Activated T-cell treated with anti-CD3 and anti-CD28 coated beads, Interleukin-2, amount 50 U/mL, for 72 hours (primary cell): Measurements from ENCODE around the gene EIF5. TPM values are rescaled to one million over a fixed set of nuclear protein-coding genes. Genes with fewer than 3 reads are reported as not detected.

Source experiments
- ATAC-seq, 2 donors: fragments of 150-1000 bp; cut with Tn5 transposase; replicated peaks in 1 of 2; 2 replicates each; pipeline ENCODE4 v1.10.0; 2021; ENCODE audit warnings: moderate library complexity in 2 of 2, mild to moderate bottlenecking in 1 of 2
- DNase-seq, 2 donors: peaks; one replicate each; pipeline ENCODE4 v3.0.0; 2021 to 2022; ENCODE audit warnings: mixed read lengths in 1 of 2
- H3K27ac Mint-ChIP-seq: one replicate; pipeline ENCODE4 v1.8.0; 2022; ENCODE audit warnings: mild to moderate bottlenecking, moderate library complexity, mixed read lengths
- H3K27me3 Mint-ChIP-seq: one replicate; pipeline ENCODE4 v1.8.0; 2022; ENCODE audit warnings: low read depth, mixed read lengths
- H3K36me3 Mint-ChIP-seq, 2 donors: one replicate each; pipeline ENCODE4 v1.8.0; 2022; ENCODE audit warnings: mixed read lengths in 2 of 2, mild to moderate bottlenecking in 1 of 2; ENCODE audit not compliant: insufficient read depth in 2 of 2
- H3K4me1 Mint-ChIP-seq: one replicate; pipeline ENCODE4 v1.8.0; 2022; ENCODE audit warnings: low read depth, mixed read lengths
- H3K4me3 Mint-ChIP-seq, 2 donors: one replicate each; pipeline ENCODE4 v1.8.0; 2022; ENCODE audit warnings: mild to moderate bottlenecking in 2 of 2, mixed read lengths in 2 of 2, moderate library complexity in 2 of 2
- H3K9me3 Mint-ChIP-seq, 2 donors: one replicate each; pipeline ENCODE4 v1.8.0; 2022; ENCODE audit warnings: mixed read lengths in 2 of 2
- total RNA-seq, 2 donors: library from RNA; stranded (reverse); gene quantifications; one replicate each; pipeline ENCODE4 v1.2.3, GENCODE V29; 2022

Gene EIF5
- total RNA-seq, 2 donors from 2014 or later: 295 to 377 TPM

DNA sequence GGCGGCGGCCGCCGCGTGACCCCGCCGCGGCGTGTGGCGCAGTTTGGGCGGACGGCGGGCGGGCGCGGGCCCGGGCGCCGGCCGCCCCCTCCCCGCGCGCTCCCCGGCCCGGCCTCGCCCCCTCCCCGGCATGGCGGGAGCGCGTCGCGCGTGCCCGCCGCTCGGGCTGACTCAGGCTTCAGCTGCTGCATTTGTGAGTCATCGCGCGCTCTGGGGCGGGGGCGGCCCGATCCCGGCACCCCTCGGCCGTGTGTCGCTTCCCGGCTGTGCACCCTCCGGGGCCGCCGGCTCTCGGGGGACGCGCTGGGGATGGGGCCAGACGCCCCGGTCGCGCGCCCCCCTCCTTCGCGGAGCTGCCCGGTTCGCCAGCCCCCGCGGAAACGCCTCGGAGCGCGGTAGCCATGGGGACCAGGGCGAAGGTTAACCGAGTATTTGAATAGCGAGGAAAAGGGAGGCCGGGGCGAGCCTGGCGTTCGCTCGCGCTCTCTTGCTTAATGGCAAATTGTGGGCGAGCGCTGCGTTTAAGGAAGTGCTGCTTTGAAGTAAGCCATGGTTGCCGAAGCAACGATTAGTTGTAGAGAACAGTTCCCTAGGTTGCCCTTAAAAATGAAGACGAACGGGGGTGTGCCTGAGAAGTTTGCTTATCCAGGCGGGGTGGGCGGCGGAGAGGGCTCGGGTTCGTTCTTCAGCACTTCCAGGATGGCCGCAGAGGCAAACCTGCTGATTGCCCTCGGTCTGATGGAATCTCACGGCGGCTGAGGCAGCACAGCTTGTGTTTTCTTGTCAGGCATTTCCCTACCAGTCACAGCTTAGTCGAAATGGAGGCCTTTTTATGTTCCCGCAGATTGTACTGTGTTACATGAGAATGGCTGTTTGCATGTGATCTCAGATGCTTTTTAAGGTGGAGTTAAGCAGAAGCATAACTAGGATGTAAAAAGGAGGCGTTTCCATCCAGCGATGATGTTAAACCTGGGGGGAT lies 896 bp downstream of the EIF5 start:
- H3K4me1 Mint-ChIP-seq: peaks cover 50% of the 10 kb centered on the region
- H3K27me3 Mint-ChIP-seq: no peaks in the 10 kb centered on the region
- peaks cover 29 to 43% of the 10 kb centered on the region in 2 donors for H3K36me3 Mint-ChIP-seq
- peak overlapping the region; percentile 93 for H3K27ac Mint-ChIP-seq
- peak; percentile 86 to 87 for DNase-seq
- ATAC-seq: peak; percentile 49 to 55
- peak overlapping the region; percentile 86 to 91 for H3K4me3 Mint-ChIP-seq
- no peaks in the 10 kb centered on the region for H3K9me3 Mint-ChIP-seq

DNA sequence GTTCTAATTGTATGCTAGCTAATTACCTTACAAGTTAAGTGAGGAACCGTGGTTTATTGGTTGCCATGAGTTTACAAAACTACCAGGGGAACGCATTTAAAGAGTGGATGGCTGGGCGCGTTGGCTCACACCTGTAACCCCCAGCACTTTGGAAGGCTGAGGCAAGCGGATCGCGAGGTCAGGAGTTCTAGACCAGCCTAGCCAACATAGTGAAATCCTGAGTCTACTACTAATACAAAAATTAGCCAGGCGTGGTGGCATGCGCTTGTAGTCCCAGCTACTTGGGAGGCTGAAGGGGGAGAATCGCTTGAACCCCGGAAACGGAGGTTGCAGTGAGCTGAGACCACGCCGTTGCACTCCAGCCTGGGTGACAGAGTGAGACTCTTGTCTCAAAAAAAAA lies 2.2 kb downstream of the EIF5 start:
- no peak for ATAC-seq
- Mint-ChIP-seq H3K9me3 (no peaks in the 10 kb centered on the region), H3K27me3 (no peaks in the 10 kb centered on the region), H3K4me3 (peak overlapping the region; percentile 86 to 91), H3K4me1 (peaks cover 50% of the 10 kb centered on the region), H3K36me3 (peaks cover 34 to 51% of the 10 kb centered on the region in 2 donors), H3K27ac (peak overlapping the region; percentile 93)
- no peak for DNase-seq

DNA sequence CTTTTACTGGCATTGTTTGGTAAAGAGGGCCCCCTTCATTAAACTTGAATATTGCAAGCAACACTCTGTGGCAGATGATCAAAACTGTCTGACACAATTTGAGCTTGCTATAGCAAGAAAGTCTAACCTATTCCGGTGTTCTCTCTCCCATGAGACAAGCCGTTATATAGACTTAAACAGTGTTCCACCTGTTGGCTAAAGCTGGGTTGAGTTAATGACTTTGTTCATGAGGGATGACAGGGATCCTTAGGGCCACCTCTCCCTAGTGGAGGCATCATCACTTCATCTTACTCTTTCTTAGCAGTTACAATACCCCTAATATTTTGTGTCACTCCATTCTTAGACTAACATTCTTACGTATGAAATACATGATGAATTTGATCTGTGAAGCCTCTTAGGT lies 3.8 kb downstream of the EIF5 start:
- ATAC-seq: no peak
- no peaks in the 10 kb centered on the region for H3K9me3 Mint-ChIP-seq
- H3K4me3 Mint-ChIP-seq: no peak overlapping the region
- peaks cover 40 to 63% of the 10 kb centered on the region in 2 donors for H3K36me3 Mint-ChIP-seq
- H3K27me3 Mint-ChIP-seq: no peaks in the 10 kb centered on the region
- no peak for DNase-seq
- peak overlapping the region; percentile 93 for H3K27ac Mint-ChIP-seq
- peaks cover 34% of the 10 kb centered on the region for H3K4me1 Mint-ChIP-seq

DNA sequence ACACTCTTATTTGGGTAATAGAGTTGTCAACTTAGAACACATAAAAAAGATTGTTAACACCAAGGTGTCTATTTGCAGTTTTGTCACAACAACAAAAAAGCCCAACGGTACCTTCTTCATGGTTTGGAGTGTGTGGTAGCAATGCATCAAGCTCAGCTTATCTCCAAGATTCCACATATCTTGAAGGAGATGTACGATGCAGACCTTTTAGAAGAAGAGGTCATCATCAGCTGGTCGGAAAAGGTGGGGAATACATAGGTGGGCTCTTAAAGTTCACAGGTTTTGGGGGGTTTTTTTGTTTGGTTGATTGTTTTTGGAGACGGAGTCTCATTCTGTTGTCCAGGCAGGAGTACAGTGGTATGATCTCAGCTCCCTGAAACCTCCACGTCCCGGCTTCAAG lies 5.5 kb downstream of the EIF5 start:
- Mint-ChIP-seq H3K9me3 (no peaks in the 10 kb centered on the region), H3K36me3 (peaks cover 40 to 77% of the 10 kb centered on the region in 2 donors), H3K4me1 (peaks cover 42% of the 10 kb centered on the region), H3K27me3 (no peaks in the 10 kb centered on the region), H3K27ac (peak overlapping the region; percentile 93), H3K4me3 (no peak overlapping the region)
- ATAC-seq (no peak), DNase-seq (no peak)

DNA sequence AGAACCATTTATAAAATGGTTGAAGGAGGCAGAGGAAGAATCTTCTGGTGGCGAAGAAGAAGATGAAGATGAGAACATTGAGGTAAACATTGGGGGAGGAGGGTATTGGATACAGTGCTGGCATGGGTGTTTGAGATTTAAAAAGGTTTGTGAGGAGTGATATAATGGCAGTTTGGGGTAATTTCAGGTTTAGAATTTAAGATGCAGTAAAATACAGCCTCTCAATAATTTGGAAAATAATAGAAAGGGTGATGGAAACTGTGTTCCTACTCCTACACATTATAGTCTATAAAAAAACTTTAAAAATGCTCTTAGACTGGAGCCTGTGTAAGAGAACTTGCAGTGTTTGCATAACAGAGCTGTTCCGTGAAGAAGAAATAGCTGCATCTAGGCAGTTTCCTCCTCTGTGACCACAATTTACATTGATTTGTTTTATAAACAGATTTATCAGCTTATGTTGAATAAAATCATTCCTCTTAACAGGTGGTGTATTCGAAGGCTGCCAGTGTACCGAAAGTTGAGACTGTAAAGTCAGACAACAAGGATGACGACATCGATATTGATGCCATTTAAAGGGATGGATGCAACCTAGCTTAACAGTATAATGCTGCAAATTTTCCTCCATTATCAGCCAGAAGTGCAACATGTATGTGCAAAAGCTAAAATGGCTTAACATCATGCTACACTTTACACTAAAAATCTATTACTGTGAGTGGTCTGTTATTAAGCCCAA lies 6.6 kb downstream of the EIF5 start:
- no peaks in the 10 kb centered on the region for H3K27me3 Mint-ChIP-seq
- H3K36me3 Mint-ChIP-seq: peaks cover 34 to 76% of the 10 kb centered on the region in 2 donors
- no peak overlapping the region for H3K4me3 Mint-ChIP-seq
- ATAC-seq (no peak), DNase-seq (no peak)
- H3K9me3 Mint-ChIP-seq: no peaks in the 10 kb centered on the region
- H3K27ac Mint-ChIP-seq: peak overlapping the region; percentile 93
- H3K4me1 Mint-ChIP-seq: peaks cover 39% of the 10 kb centered on the region

DNA sequence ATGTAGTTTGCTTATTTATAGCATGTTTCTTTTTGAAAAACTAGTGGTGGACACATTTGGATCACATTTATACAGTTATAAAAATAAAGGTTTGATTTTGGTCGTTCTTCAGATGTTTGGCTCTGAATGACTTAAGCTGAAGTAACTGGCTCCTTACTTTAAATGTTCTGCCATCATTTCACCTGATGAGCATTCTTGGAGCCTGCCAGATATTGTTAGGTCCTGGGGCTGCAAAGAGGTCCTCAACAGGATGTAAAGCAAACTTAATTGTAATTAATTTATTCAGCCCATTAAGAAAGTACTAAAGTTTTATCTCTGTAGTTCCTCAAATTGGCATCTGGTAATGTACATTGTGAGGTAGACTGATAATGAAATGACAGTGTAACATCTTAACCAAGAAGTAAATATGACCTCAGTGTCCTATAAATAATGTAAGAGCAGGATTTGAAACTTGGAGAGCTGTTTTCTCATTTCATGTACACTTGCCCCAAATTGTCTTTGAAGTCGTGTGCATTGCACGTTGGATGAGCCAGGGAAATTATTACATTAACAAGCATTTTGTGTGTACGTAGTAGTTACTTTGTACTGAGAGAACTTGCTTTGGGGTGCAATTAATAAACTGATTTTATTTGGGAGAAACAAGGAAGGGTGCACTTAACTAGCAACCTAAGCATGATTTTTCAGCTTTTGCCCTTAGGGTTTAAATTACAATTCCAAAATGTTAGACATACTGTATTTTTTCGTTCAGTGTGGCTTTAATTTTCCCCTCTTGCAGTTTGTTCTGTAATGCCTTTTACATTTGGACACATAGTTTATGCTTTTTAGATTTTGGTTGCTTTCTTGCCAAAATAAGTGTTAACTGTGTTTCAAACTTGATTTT lies 7.5 kb downstream of the EIF5 start:
- no peaks in the 10 kb centered on the region for H3K27me3 Mint-ChIP-seq
- peaks cover 31% of the 10 kb centered on the region for H3K4me1 Mint-ChIP-seq
- no peaks in the 10 kb centered on the region for H3K9me3 Mint-ChIP-seq
- DNase-seq (no peak), ATAC-seq (no peak)
- peaks cover 27 to 68% of the 10 kb centered on the region in 2 donors for H3K36me3 Mint-ChIP-seq
- H3K27ac Mint-ChIP-seq: peak overlapping the region; percentile 93
- no peak overlapping the region for H3K4me3 Mint-ChIP-seq

DNA sequence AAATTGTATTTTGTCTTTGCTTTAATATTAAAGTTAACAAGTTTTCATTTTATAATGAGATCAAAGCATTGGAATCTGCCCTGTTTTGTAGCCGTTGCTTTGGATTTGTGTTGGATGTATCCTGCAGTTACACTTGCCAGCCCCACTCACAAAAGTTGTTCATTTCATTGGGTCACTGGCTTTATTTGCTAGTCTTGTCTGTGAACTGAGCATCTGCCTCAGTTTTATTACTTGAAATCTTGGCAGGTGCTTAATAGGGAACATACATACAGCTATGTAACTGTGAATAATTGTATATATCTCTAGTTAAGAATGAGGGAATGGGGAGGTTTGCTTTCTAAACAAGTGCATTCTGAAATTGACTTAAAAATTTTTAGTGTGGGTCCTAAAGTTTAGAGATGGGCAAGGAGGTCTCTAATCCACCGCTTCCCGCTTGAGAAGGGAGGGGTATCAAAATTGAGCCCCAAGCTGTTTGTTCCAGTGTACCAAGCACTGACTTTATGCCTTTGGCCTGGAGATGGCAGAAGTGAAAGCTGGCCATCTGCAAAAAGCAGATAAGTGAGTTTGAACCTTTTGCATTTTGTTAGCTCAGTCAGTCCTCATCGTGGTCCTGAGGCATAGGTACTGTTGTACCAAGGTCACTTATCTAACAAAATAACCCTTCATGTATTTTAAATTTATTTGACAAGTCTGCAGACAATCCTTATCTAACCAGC lies 9.3 kb downstream of the EIF5 start:
- peaks cover 22 to 53% of the 10 kb centered on the region in 2 donors for H3K36me3 Mint-ChIP-seq
- H3K27ac Mint-ChIP-seq: peak overlapping the region; percentile 34
- no peak overlapping the region for H3K4me3 Mint-ChIP-seq
- no peaks in the 10 kb centered on the region for H3K9me3 Mint-ChIP-seq
- no peaks in the 10 kb centered on the region for H3K27me3 Mint-ChIP-seq
- peaks cover 19% of the 10 kb centered on the region for H3K4me1 Mint-ChIP-seq
- peak in 1 of 2 donors; percentile 3 for ATAC-seq
- DNase-seq: no peak

DNA sequence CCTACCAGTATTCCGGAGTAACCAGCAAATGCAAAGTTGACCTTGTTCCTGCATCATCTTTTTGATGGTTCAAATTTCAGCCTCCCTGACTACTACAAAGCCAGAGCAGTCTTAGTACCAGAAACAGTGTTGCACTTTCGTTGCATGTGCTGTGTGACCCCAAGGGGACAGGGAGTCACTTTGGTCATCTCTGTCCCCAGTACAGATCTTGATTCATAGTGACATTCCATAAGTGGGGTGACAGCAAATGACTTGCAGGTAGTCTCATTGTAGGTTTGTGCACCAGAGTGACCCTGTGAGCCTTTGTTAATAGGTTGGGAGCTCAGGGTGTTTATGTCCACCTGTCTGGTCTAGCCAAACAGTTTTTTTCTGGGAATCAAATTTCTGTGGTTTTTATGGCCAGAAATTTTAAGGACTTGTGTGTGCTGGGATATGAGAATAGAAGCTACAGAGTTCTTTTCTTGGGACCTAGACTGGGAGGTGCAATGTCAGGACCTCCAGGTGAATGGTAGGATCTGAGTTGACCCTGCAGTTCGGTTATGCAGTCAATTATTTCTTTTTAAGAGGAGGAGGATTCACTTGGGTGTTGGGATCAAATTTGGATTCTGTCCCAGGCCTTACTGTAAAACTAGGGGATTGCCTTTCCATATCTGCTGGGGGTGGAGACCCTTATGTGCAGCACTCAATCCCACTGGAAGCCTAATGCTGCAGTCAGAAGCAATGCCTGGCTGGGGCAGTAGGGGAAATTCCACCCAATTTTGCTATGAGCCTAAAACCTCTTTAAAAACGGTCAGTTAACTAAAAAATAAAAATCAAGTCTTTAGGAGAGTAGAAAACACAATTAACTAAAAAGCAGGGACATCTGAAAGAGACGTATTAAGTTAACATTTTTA lies 10.1 kb downstream of the EIF5 start:
- no peaks in the 10 kb centered on the region for H3K27me3 Mint-ChIP-seq
- no peaks in the 10 kb centered on the region for H3K9me3 Mint-ChIP-seq
- H3K4me1 Mint-ChIP-seq: peaks cover 11% of the 10 kb centered on the region
- H3K27ac Mint-ChIP-seq: peak overlapping the region; percentile 54
- H3K4me3 Mint-ChIP-seq: no peak overlapping the region
- ATAC-seq (peak in 1 of 2 donors; percentile 14), DNase-seq (no peak)
- peaks cover 18 to 46% of the 10 kb centered on the region in 2 donors for H3K36me3 Mint-ChIP-seq

DNA sequence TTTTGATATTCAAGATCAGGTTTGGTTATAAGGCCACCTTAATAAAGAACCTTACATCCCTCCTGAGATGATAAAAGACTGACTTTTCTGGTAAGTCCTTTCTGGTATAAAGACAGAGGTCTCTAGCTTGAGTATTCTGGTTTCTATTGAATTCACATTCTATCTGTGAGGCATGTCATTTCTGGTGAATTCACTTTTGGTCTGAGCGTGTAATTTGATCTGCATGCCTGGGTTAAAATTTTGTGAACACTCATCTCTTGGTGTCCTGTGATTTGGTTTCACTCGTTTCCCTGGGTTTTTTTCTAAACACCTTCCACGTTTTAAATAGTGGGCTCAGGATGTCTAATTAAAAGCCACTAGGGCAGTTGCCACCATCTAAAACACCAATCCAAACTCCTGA lies 12.2 kb downstream of the EIF5 start:
- peaks cover 11% of the 10 kb centered on the region for H3K4me1 Mint-ChIP-seq
- H3K9me3 Mint-ChIP-seq: no peaks in the 10 kb centered on the region
- ATAC-seq: peak in 1 of 2 donors; percentile 2
- no peak for DNase-seq
- no peak overlapping the region for H3K27ac Mint-ChIP-seq
- H3K27me3 Mint-ChIP-seq: no peaks in the 10 kb centered on the region
- H3K36me3 Mint-ChIP-seq: peaks cover 8 to 30% of the 10 kb centered on the region in 2 donors
- no peak overlapping the region for H3K4me3 Mint-ChIP-seq

DNA sequence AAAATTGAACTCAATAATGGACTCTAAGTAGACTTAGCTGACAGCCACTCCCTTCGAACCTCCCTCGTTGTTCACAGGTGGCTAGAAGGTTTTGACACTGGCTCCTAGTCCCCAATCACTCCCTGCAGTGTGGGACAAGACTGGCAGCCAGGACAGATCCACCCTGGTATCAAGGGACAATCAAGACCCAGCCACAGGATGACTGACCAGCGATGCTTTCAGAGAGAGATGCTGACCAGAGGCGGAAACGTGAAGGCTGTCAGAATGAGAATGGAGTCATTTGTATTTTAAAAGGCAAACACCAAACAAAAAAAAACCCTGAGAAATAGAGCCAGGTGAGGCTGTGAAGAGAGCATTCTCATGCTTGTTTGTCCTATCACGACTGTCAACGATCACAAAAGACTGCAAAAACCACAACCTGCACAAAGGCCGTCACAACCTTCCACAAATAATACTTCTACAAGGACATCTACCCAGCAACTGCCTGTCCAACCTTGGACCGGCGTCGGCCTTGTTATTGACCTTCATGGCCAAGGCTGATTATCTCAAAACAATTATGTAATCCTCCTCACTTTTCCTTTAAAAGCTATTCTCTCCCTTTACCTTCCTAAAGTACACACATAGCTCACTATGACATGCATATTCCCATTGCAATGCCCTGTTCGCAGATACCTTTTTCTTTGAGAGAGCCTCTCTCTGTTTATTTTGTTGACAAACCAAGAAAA lies 13.2 kb downstream of the EIF5 start:
- ATAC-seq: peak; percentile 5 to 8
- no peaks in the 10 kb centered on the region for H3K9me3 Mint-ChIP-seq

DNA sequence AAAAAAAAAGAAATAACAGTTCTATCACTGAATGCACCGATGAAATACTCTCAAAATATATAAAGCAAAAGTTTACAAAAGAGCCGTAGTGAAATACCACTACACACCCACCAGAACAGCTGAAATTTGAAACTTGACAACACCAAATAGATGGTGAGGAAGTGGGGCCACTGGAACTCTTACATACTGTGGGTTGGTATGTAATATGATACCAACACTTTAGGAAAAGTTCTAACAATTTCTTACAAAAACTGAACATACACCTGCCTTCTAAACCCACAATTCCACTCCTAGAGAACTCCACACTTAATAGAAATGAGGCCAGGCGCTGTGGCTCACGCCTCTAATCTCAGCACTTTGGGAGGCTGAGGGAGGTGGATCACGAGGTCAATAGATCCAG lies 14.1 kb downstream of the EIF5 start:
- Mint-ChIP-seq H3K4me1 (peaks cover 11% of the 10 kb centered on the region), H3K27ac (no peak overlapping the region), H3K27me3 (peaks cover 8% of the 10 kb centered on the region), H3K4me3 (no peak overlapping the region), H3K9me3 (no peaks in the 10 kb centered on the region), H3K36me3 (peaks cover 2 to 16% of the 10 kb centered on the region in 2 donors)
- ATAC-seq: no peak
- DNase-seq: no peak

More for the DNA sequence above, 13.2 kb downstream of the EIF5 start:
- H3K4me3 Mint-ChIP-seq: no peak overlapping the region
- peaks cover 2% of the 10 kb centered on the region for H3K27me3 Mint-ChIP-seq
- H3K4me1 Mint-ChIP-seq: peaks cover 11% of the 10 kb centered on the region
- no peak for DNase-seq
- H3K36me3 Mint-ChIP-seq: peaks cover 5 to 22% of the 10 kb centered on the region in 2 donors
- H3K27ac Mint-ChIP-seq: no peak overlapping the region
